WTC11 (cell line): ENCODE measurements around the gene RAB1B. TPM values are rescaled to one million over a fixed set of nuclear protein-coding genes. Genes with fewer than 3 reads are reported as not detected.

Source experiments
- ATAC-seq: fragments of 200-7000 bp; cut with Tn5 transposase; 2 replicates; pipeline ENCODE4 v1.10.0; 2021; ENCODE audit warnings: mild to moderate bottlenecking, moderate library complexity
- CTCF ChIA-PET: fragments of 300-600 bp; sonication (Branson Sonifier 250); formaldehyde crosslinking; loops from one replicate; lab custom pipeline; 2021; ENCODE audit warnings: antibody characterized with exemption; lab: Charles Lee
- POLR2A ChIA-PET: fragments of 350-600 bp; sonication (Branson Sonifier 250); formaldehyde crosslinking; loops from one replicate; lab custom pipeline; 2021; ENCODE audit warnings: antibody characterized with exemption; lab: Charles Lee
- DNase-seq: peaks from one replicate; pipeline ENCODE4 v3.0.0; 2021; ENCODE audit warnings: low spot score
- H3K27ac Mint-ChIP-seq: 2 replicates; pipeline ENCODE4 v1.8.0; 2021; ENCODE audit warnings: mixed read lengths
- H3K27me3 Mint-ChIP-seq: 2 replicates; pipeline ENCODE4 v1.8.0; 2021; ENCODE audit warnings: low read depth, mild to moderate bottlenecking, moderate library complexity, mixed read lengths
- H3K36me3 Mint-ChIP-seq: 2 replicates; pipeline ENCODE4 v1.8.0; 2021; ENCODE audit warnings: mixed read lengths
- H3K4me1 Mint-ChIP-seq: 2 replicates; pipeline ENCODE4 v1.8.0; 2022; ENCODE audit warnings: mixed read lengths
- H3K4me3 Mint-ChIP-seq: 2 replicates; pipeline ENCODE4 v1.8.0; 2021; ENCODE audit warnings: mild to moderate bottlenecking, moderate library complexity, mixed read lengths
- H3K9me3 Mint-ChIP-seq: 2 replicates; pipeline ENCODE4 v1.8.0; 2021; ENCODE audit warnings: mixed read lengths
- ATF1 ChIP-seq: sonication (generic); formaldehyde crosslinking; IDR thresholded peaks from 2 replicates; pipeline ENCODE4 v1.8.1; 2023; ENCODE audit warnings: mild to moderate bottlenecking, moderate library complexity, missing genetic modification reagents
- ATF3 ChIP-seq: sonication (generic); formaldehyde crosslinking; conservative IDR thresholded peaks from 2 replicates; pipeline ENCODE4 v1.8.1; 2022; ENCODE audit warnings: mild to moderate bottlenecking, missing genetic modification reagents
- ELF4 ChIP-seq: sonication (generic); formaldehyde crosslinking; IDR thresholded peaks from 2 replicates; pipeline ENCODE4 v1.8.1; 2022; ENCODE audit warnings: low read depth, mild to moderate bottlenecking, moderate library complexity, missing genetic modification reagents
- ETV6 ChIP-seq: sonication (generic); formaldehyde crosslinking; IDR thresholded peaks from 2 replicates; pipeline ENCODE4 v1.8.1; 2022; ENCODE audit warnings: mild to moderate bottlenecking, missing genetic modification reagents
- FOXK1 ChIP-seq: sonication (generic); formaldehyde crosslinking; IDR thresholded peaks from 2 replicates; pipeline ENCODE4 v1.8.0; 2022; ENCODE audit warnings: mild to moderate bottlenecking, moderate library complexity, missing genetic modification reagents
- HMGXB4 ChIP-seq: sonication (generic); formaldehyde crosslinking; IDR thresholded peaks from 2 replicates; pipeline ENCODE4 v1.8.1; 2023; ENCODE audit warnings: mild to moderate bottlenecking, moderate library complexity, missing genetic modification reagents
- JUN ChIP-seq: sonication (generic); formaldehyde crosslinking; IDR thresholded peaks from 2 replicates; pipeline ENCODE4 v1.8.0; 2023; ENCODE audit warnings: mild to moderate bottlenecking, missing genetic modification reagents
- NR3C1 ChIP-seq: sonication (generic); formaldehyde crosslinking; conservative IDR thresholded peaks from 2 replicates; pipeline ENCODE4 v1.8.1; 2023; ENCODE audit warnings: low read depth, mild to moderate bottlenecking, missing genetic modification reagents
- PRRX2 ChIP-seq: fragments of 250-450 bp; sonication (Bioruptor Pico); IDR thresholded peaks from 2 replicates; pipeline ENCODE4 v1.8.0; 2021; ENCODE audit warnings: mild to moderate bottlenecking
- STAT6 ChIP-seq: sonication (generic); formaldehyde crosslinking; conservative IDR thresholded peaks from 2 replicates; pipeline ENCODE4 v1.8.1; 2023; ENCODE audit warnings: mild to moderate bottlenecking, low read depth, missing genetic modification reagents, moderate library complexity
- TP53 ChIP-seq: sonication (generic); formaldehyde crosslinking; IDR thresholded peaks from 2 replicates; pipeline ENCODE4 v1.8.1; 2023; ENCODE audit warnings: mild to moderate bottlenecking, missing genetic modification reagents
- USF1 ChIP-seq: sonication (generic); formaldehyde crosslinking; IDR thresholded peaks from 2 replicates; pipeline ENCODE4 v1.8.0; 2022; ENCODE audit warnings: mild to moderate bottlenecking, missing genetic modification reagents
- ZBTB21 ChIP-seq: sonication (generic); formaldehyde crosslinking; IDR thresholded peaks from 2 replicates; pipeline ENCODE4 v1.8.1; 2023; ENCODE audit warnings: mild to moderate bottlenecking, missing genetic modification reagents, borderline replicate concordance
- ZMAT4 ChIP-seq: fragments of 250-450 bp; sonication (Bioruptor Pico); IDR thresholded peaks from 2 replicates; pipeline ENCODE4 v1.9.0; 2021; ENCODE audit warnings: mild to moderate bottlenecking
- ZNF219 ChIP-seq: sonication (generic); formaldehyde crosslinking; IDR thresholded peaks from 2 replicates; pipeline ENCODE4 v1.8.0; 2023; ENCODE audit warnings: missing genetic modification reagents, mild to moderate bottlenecking, borderline replicate concordance
- ZNF263 ChIP-seq: sonication (generic); formaldehyde crosslinking; IDR thresholded peaks from 2 replicates; pipeline ENCODE4 v1.8.1; 2022; ENCODE audit warnings: low read depth, mild to moderate bottlenecking, moderate library complexity, missing genetic modification reagents
- ZNF281 ChIP-seq: sonication (generic); formaldehyde crosslinking; IDR thresholded peaks from 2 replicates; pipeline ENCODE4 v1.8.0; 2023; ENCODE audit warnings: mild to moderate bottlenecking, missing genetic modification reagents
- ZNF671 ChIP-seq: fragments of 250-450 bp; sonication (Bioruptor Pico); IDR thresholded peaks from 2 replicates; pipeline ENCODE4 v1.8.0; 2021; ENCODE audit warnings: mild to moderate bottlenecking
- ZSCAN18 ChIP-seq: fragments of 250-450 bp; sonication (Bioruptor Pico); IDR thresholded peaks from 2 replicates; pipeline ENCODE4 v2.1.2; 2022; ENCODE audit warnings: mild to moderate bottlenecking, moderate library complexity
- total RNA-seq: library from RNA; stranded (reverse); gene quantifications from 3 replicates; pipeline ENCODE4 v1.2.3, GENCODE V29; 2021

Gene RAB1B
- total RNA-seq, 1 experiment from 2014 or later: 125 TPM

GRCh38 chr11:66284526-66285078 lies 16.2 kb downstream of the RAB1B start:
- no peaks in the 10 kb centered on the region for H3K36me3 Mint-ChIP-seq
- TF ChIP-seq ZNF263 (CRISPR knock-in tag) (no peak), NR3C1 (CRISPR knock-in tag) (no peak), ATF1 (CRISPR knock-in tag) (no peak), USF1 (CRISPR knock-in tag) (no peak), STAT6 (CRISPR knock-in tag) (no peak)
- POLR2A ChIA-PET: interaction anchor here (0.7 kb wide), 1 partner anchor 134 kb away, joined by 3 read pairs; no protein-coding TSS in a partner anchor
- no peak overlapping the region for H3K27ac Mint-ChIP-seq
- DNase-seq: no peak
- no peak for ATAC-seq
- H3K4me3 Mint-ChIP-seq: no peak overlapping the region
- H3K4me1 Mint-ChIP-seq: peaks cover 18% of the 10 kb centered on the region
- H3K27me3 Mint-ChIP-seq: peaks cover 18% of the 10 kb centered on the region
- CTCF ChIA-PET: no interaction called here
- H3K9me3 Mint-ChIP-seq: no peaks in the 10 kb centered on the region

GRCh38 chr11:66285250-66285947 lies 17.0 kb downstream of the RAB1B start:
- no peak for TF ChIP-seq ZSCAN18 (CRISPR knock-in tag)
- no peak for TF ChIP-seq ZMAT4 (CRISPR knock-in tag)
- TF ChIP-seq ELF4 (CRISPR knock-in tag): no peak
- TF ChIP-seq ETV6 (CRISPR knock-in tag): no peak
- TF ChIP-seq ZNF671: no peak
- no peak for TF ChIP-seq PRRX2 (CRISPR knock-in tag)
- no peak for TF ChIP-seq FOXK1
- TF ChIP-seq JUN (CRISPR knock-in tag): no peak
- TF ChIP-seq ZBTB21 (CRISPR knock-in tag): no peak
- no peak for ATAC-seq
- POLR2A ChIA-PET: no interaction called here
- CTCF ChIA-PET: no interaction called here
- H3K9me3 Mint-ChIP-seq: no peaks in the 10 kb centered on the region
- H3K4me3 Mint-ChIP-seq: no peak overlapping the region
- no peak for DNase-seq
- H3K4me1 Mint-ChIP-seq: peaks cover 24% of the 10 kb centered on the region
- H3K27me3 Mint-ChIP-seq: peaks cover 19% of the 10 kb centered on the region
- no peak overlapping the region for H3K27ac Mint-ChIP-seq
- H3K36me3 Mint-ChIP-seq: no peaks in the 10 kb centered on the region

- Mint-ChIP-seq H3K27ac (no peak overlapping the region), H3K9me3 (no peaks in the 10 kb centered on the region), H3K4me3 (0 out of 2 replicates have a peak overlapping the region, but pooled peaks have one; percentile 3), H3K27me3 (peaks cover 22% of the 10 kb centered on the region), H3K4me1 (peaks cover 25% of the 10 kb centered on the region), H3K36me3 (no peaks in the 10 kb centered on the region)
- ChIA-PET CTCF (interaction anchor here (1.4 kb wide), 1 partner anchor 21 kb away, joined by 3 read pairs; no protein-coding TSS in a partner anchor), POLR2A (no interaction called here)
- ATAC-seq (no peak), DNase-seq (no peak)
- TF ChIP-seq ZNF219 (CRISPR knock-in tag) (no peak), ZBTB21 (CRISPR knock-in tag) (no peak), HMGXB4 (CRISPR knock-in tag) (no peak), ZNF263 (CRISPR knock-in tag) (no peak), TP53 (no peak), ATF3 (CRISPR knock-in tag) (no peak), ZSCAN18 (CRISPR knock-in tag) (no peak), ZNF281 (CRISPR knock-in tag) (no peak)
Measured at GRCh38 chr11:66286699-66287098, 18.3 kb downstream of the RAB1B start.
